T-helper 1 cell treated with Interleukin-12 subunit alpha and Interleukin-12 subunit beta and Interleukin-4 antibody, amounts not matched to agents 30 ng/mL and 1 ng/mL, for 36 hours (primary cell): ENCODE data around the gene ETV7. TPM values are rescaled to one million over a fixed set of nuclear protein-coding genes. Genes with fewer than 3 reads are reported as not detected.
"Not testable (repeated sequence)": the region's sequence is repeated elsewhere in the genome, so short reads cannot be mapped to it uniquely, and the experiment has no call there.

Source experiments
- intact Hi-C: fragments of 100-400 bp; cut with micrococcal nuclease; formaldehyde crosslinking; loops from one replicate; pipeline ENCODE4 v1.15.1; 2024
- total RNA-seq: library from RNA; stranded (reverse); gene quantifications from 2 replicates; pipeline ENCODE4 v1.2.3, GENCODE V29; 2022

Gene ETV7
- total RNA-seq: 9.5 and 10.0 TPM in 2 replicates

- intact Hi-C loops: loop anchor here (1.0 kb wide), 2 partner anchors 36 to 55 kb away; partner anchors contain the start of genes KCTD20 and PXT1
Observed at GRCh38 chr6:36387440-36388303, at the start of gene ETV7. Gene ETV7 (minus strand): TSS chr6:36387669. CDS start chr6:36387541, 128 bp downstream.

DNA sequence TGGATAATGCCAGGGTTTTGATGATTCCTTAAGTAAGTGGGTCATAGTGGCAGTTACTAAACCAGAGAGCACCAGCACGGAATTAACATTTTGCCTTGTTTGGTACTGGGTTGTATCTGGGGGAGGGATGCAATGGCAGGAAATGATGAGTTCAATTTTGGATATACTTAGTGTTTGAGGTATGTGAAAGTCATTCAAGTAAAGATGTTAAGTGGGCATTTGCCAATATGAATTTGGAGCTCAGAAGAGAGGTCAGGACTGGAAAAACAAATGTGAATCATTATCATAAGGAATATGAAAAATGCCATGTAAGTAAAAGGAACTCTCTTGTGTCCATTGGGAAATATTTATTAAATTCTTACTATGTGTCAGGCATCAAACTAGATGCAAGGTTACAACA lies 49.0 kb upstream of the ETV7 start:
- intact Hi-C loops: no loop called here

GRCh38 chr6:36432151-36432671 lies 44.7 kb upstream of the ETV7 start:
- intact Hi-C loops: no loop called here

- intact Hi-C loops: no loop called here
Observed at GRCh38 chr6:36431197-36431596, 43.7 kb upstream of the ETV7 start.

GRCh38 chr6:36430351-36430750 lies 42.9 kb upstream of the ETV7 start:
- intact Hi-C loops: no loop called here

DNA sequence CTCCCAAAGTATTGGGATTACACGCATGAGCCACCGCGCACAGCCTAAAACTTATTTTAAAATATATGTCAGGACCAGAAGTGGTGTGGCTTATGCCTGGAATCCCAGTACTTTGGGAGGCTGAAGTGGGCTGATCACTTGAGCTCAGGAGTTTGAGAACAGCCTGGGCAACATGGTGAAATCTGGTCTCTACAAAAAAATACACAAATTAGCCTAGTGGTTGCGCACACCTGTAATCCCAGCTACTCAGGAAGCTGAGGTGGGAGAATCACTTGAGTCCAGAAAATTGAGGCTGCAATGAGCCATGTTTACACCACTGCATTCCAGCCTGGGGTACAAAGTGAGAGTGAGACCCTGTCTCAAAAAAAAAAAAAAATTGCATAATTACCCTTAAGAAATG lies 41.4 kb upstream of the ETV7 start:
- intact Hi-C loops: no loop called here

DNA sequence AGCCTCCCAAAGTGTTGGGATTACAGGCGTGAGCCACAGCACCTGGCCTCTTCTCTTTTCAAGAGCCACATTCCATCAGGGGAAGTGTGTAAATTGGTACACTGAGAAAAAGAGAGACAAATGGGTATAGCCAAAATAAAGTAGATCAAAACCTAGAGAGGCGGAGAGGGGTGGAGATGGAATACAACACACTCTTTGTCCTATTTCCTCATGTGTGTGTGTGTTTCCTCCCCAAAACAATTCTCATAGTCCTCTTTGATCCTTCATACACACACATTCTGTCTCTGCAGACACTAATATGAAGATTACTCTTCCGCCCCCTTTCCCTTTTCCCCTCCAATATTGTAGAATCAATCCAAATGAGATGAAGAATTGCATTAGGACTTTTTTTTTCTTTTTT lies 39.2 kb upstream of the ETV7 start:
- intact Hi-C loops: no loop called here

- intact Hi-C loops: loop anchor here (1.0 to 2.0 kb wide), 8 partner anchors 19 to 394 kb away; partner anchors contain the start of genes ETV7, KCTD20, PXT1 and SRSF3
Observed at GRCh38 chr6:36423101-36423824, 35.8 kb upstream of the ETV7 start.

- intact Hi-C loops: loop anchor here (1.0 to 2.0 kb wide), 8 partner anchors 20 to 393 kb away; partner anchors contain the start of genes ETV7, KCTD20, PXT1 and SRSF3
Observed at GRCh38 chr6:36422714-36423100, 35.2 kb upstream of the ETV7 start.

GRCh38 chr6:36419310-36419709 lies 31.8 kb upstream of the ETV7 start:
- intact Hi-C loops: no loop called here

DNA sequence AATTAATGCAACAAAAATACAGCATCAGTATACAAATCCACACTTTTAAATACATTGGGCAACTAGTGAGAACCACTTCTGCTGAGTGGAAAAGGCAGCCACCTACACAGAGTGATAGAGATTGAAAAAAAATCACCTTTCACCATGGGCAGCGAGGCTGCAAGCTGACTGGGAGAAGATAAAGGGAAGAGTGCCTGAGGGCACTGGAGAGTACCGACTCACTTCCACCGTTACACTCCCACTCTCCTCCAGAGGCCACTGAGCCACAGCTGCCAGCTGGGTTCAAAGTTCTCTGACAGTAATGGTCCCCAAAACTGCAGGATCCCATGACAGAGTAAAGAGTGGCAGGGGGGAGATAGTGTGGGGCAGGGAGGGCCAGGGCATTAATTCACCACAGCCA lies 31.1 kb upstream of the ETV7 start:
- intact Hi-C loops: no loop called here

DNA sequence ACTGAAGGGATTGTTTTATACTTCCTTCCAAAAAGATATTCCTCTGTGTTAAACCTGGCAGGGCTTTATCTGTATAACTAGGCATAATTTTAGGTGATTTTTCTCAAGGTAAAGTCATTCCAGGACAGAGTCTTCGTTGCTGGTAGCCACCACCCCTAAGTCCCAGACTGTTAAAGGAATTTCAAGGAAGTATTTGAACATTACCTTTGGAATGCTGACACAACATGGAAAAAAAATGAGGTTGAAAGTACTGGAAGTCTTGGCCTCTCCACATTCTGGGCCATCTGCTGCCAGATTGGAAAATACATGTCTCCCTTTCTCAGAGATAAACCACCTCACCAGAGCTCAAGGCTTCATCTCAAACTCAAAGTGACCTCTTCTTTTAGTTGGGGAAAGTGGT lies 27.0 kb upstream of the ETV7 start:
- intact Hi-C loops: no loop called here

DNA sequence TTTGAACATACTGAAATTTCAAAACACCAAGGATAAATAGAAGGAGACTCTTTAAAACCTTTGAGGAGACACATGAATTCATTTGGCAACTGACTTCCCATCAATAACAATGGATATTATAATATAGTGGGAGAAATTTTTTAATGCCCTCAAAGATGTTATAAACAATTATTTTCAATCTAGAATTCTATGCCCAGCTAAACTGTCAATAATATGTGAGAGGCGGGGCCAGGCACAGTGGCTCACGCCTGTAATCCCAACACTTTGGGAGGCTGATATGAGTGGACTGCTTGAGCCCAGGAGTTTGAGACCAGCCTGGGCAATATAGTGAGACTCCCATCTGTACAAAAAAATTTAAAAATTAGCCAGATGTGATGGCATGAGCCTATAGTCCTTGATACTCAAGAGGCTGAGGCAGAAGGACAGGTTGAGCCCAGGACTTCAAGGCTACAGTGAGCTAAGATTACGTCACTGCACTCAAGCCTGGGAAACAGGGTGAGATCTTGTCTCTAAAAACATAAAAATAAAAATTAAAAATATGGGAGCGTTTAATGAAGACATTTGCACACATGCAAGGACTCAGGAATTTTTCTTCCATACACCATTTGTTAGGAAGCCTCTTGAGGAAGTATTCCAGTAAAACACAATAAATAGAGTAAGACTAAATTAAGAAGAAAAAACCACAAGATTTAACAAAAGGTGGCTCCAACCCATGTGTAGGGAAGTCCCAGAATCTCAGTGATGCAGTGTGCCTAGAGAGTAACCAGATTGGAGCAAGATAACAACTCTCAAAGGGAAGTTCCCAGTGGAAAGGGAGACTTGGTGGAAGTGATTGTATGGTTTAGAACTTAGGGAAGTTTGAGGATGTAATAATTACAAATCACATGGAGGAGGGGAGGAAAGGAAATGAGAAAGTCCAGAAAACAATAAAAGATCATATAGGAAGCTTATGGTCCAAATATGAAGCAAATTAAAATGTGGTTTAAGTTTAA lies 26.3 kb upstream of the ETV7 start:
- intact Hi-C loops: no loop called here

GRCh38 chr6:36409718-36410117 lies 22.2 kb upstream of the ETV7 start:
- intact Hi-C loops: not testable (repeated sequence)

- intact Hi-C loops: no loop called here
Observed at GRCh38 chr6:36404164-36404563, 16.7 kb upstream of the ETV7 start.

- intact Hi-C loops: no loop called here
Observed at GRCh38 chr6:36402481-36402880, 15.0 kb upstream of the ETV7 start.

GRCh38 chr6:36399970-36400369 lies 12.5 kb upstream of the ETV7 start:
- intact Hi-C loops: no loop called here

GRCh38 chr6:36392621-36393020 lies 5.2 kb upstream of the ETV7 start:
- intact Hi-C loops: no loop called here

DNA sequence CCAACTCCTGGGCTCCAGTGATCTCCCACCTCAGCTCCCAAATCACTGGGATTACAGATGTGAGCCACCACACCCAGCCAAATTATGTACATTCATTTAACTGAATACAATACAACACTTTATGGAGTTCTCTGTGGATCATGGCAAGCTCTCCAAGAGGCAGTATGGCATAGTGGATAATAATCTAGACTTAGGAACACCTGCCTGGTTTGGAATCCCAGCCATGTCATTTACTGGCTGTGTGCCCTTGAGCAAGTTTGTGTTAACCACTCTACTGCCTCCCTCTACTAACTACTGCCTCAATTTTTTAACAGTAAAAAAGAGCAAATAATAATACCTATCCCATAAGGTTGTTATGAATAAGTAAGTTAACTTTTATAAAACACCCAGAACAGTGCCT lies 1.9 kb upstream of the ETV7 start:
- intact Hi-C loops: no loop called here

- intact Hi-C loops: loop anchor here (1.0 kb wide), 2 partner anchors 37 to 56 kb away; partner anchors contain the start of genes KCTD20 and PXT1
Observed at GRCh38 chr6:36386495-36387439, 702 bp downstream of the ETV7 start.
